GM13977 (cell line): Measurements from ENCODE around the gene TAF15.
A peak's percentile ranks its signal among the peaks of the same experiment; 100 is the strongest.

Source experiments
- DNase-seq: peaks from one replicate; pipeline ENCODE4 v3.0.0; 2012; ENCODE audit warnings: low spot score
- CTCF ChIP-seq: IDR thresholded peaks from 2 replicates; pipeline ENCODE4 v1.5.1; 2012; ENCODE audit warnings: mild to moderate bottlenecking, control low read depth; ENCODE audit not compliant: insufficient read depth; ENCODE audit errors: extremely low read depth, missing control alignments
- in situ Hi-C: fragments of 300-500 bp; cut with MboI; formaldehyde crosslinking; loops from one replicate; pipeline ENCODE4 v1.12.0; 2022; ENCODE audit warnings: low sequenced_read_pairs, low pct_unique_long_range_greater_than_20kb, mixed read lengths, inconsistent platforms; ENCODE audit not compliant: unreplicated experiment

Gene TAF15

GRCh38 chr17:35765756-35766488 is 43.4 kb upstream of the TAF15 start:
- in situ Hi-C loops, result no loop called here
- TF ChIP-seq CTCF, result no peak
- no peak for DNase-seq

GRCh38 chr17:35766489-35766877 is 42.8 kb upstream of the TAF15 start:
- no peak for DNase-seq
- TF ChIP-seq CTCF, result no peak
- in situ Hi-C loops, result no loop called here

GRCh38 chr17:35766903-35767510 is 42.3 kb upstream of the TAF15 start:
- in situ Hi-C loops, result no loop called here
- peak; percentile 46 for TF ChIP-seq CTCF
- DNase-seq, result peak; percentile 80

- in situ Hi-C loops, result no loop called here
These were observed 40.5 kb upstream of the TAF15 start for GRCh38 chr17:35768797-35769196.

GRCh38 chr17:35769895-35770486 is 39.3 kb upstream of the TAF15 start:
- no peak for DNase-seq
- in situ Hi-C loops, result no loop called here

More at GRCh38 chr17:35768797-35769196, 40.5 kb upstream of the TAF15 start:
- DNase-seq, result no peak
- no peak for TF ChIP-seq CTCF

GRCh38 chr17:35773129-35773528 is 36.2 kb upstream of the TAF15 start:
- in situ Hi-C loops, result no loop called here
- DNase-seq, result no peak

More at GRCh38 chr17:35769895-35770486, 39.3 kb upstream of the TAF15 start:
- peak; percentile 29 for TF ChIP-seq CTCF

More at GRCh38 chr17:35773129-35773528, 36.2 kb upstream of the TAF15 start:
- TF ChIP-seq CTCF, result no peak
